SH-SY5Y (cell line): ENCODE measurements around the gene INTS7.

ENCODE experiments used
- GATA2 ChIP-seq: IDR thresholded peaks from 2 replicates; pipeline ENCODE4 v1.6.1; 2011; ENCODE audit warnings: mild to moderate bottlenecking, low read depth, low read length
- GATA3 ChIP-seq: IDR thresholded peaks from 2 replicates; pipeline ENCODE4 v1.6.1; 2011; ENCODE audit warnings: low read depth, mild to moderate bottlenecking, low read length, moderate library complexity

DNA sequence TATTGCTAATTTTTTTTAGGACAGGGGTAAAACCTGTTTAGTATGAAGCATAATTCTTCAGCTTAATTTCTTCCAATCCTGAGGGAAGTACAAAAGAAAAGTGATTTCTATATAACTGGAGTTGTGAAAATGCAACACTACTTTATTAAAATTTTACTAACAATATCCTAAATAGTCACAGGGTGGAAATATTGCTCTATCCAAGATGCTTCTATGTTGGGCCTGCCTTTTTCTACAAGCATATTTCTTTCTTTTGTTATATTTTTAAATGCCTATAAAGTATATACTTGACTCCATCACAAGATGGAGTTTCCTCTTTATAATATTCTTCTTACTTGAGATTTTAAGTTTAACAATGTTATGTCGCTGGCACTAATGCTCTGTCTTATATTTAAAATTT is 38.1 kb upstream of the INTS7 start:
- TF ChIP-seq GATA2, result no peak
- no peak for TF ChIP-seq GATA3
